Type B pancreatic cell (in vitro differentiated cells): ENCODE measurements around the gene GNAL. TPM values are rescaled to one million over a fixed set of nuclear protein-coding genes. Genes with fewer than 3 reads are reported as not detected.
"Not testable (repeated sequence)": the region's sequence is repeated elsewhere in the genome, so short reads cannot be mapped to it uniquely, and the experiment has no call there.

Experiments used
- DNase-seq: peaks from one replicate; pipeline ENCODE4 v3.0.0; 2021; ENCODE audit warnings: mixed read lengths; ENCODE audit not compliant: unreplicated experiment; ENCODE audit errors: extremely low spot score
- H3K27ac Mint-ChIP-seq: 2 replicates; pipeline ENCODE4 v1.8.0; 2021; ENCODE audit warnings: mild to moderate bottlenecking, mixed read lengths
- H3K27me3 Mint-ChIP-seq: 2 replicates; pipeline ENCODE4 v1.8.0; 2021; ENCODE audit warnings: mixed read lengths
- H3K36me3 Mint-ChIP-seq: 2 replicates; pipeline ENCODE4 v1.8.0; 2021; ENCODE audit warnings: mixed read lengths
- H3K4me1 Mint-ChIP-seq: one replicate; pipeline ENCODE4 v1.8.0; 2021; ENCODE audit warnings: mixed read lengths; ENCODE audit not compliant: unreplicated experiment
- H3K4me3 Mint-ChIP-seq: 2 replicates; pipeline ENCODE4 v1.8.0; 2021; ENCODE audit warnings: mild to moderate bottlenecking, mixed read lengths
- H3K9me3 Mint-ChIP-seq: 2 replicates; pipeline ENCODE4 v1.8.0; 2021; ENCODE audit warnings: mixed read lengths
- CTCF ChIP-seq: fragments of 200-600 bp; sonication (generic); conservative IDR thresholded peaks from 2 replicates; pipeline ENCODE4 v1.5.0; 2021; ENCODE audit warnings: antibody characterized with exemption, mild to moderate bottlenecking
- long read RNA-seq: library from polyadenylated mRNA; unstranded; transcript quantifications from one replicate; pipeline ENCODE4 v2.0.0, GENCODE V29; 2020
- total RNA-seq: library from RNA; stranded (reverse); gene quantifications from 2 replicates; pipeline ENCODE4 v1.2.1, GENCODE V29; 2021; ENCODE audit warnings: low replicate concordance

The GNAL gene
- total RNA-seq = 8.3 and 12.9 TPM in 2 replicates
- long read RNA-seq, partial matches to known transcripts = 0 of 6 reads
- long read RNA-seq, other reads (novel, unspliced or antisense) = 4 of 6 reads

DNA sequence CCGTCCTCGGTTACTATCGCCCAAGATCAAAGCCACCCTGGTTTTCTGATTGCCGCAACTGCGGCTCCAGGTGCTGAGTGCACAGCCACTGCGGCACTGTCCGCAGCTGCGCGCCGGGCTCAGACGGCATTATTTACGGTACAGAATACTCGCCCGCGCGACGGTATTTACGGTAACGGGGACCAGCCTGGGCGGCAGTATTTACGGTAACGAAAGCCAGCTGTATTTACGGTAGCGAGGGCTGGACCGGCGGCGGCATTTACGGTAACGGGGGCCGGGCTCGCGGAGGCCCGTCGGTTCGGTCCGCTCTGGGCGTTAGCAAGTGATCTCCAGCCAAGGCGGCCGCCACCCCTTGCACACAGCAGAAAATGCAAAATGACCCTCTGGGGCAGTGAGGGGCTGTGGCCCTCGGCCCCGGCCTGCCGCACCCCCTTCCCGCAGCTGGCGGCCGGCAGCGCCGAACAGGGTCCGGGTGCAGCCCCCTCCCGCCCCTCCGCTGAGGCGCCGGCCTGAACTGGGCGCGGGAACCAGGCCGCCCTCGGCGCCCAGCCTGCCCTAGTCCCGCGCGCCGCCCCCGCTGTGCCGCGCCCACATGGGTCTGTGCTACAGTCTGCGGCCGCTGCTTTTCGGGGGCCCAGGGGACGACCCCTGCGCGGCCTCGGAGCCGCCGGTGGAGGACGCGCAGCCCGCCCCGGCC lies at the start of gene GNAL:
GNAL (plus strand) TSS at position 293 of the 697 bp plus-strand sequence; CDS start at position 593, 300 bp downstream.
- H3K27me3 Mint-ChIP-seq = peaks cover 11% of the 10 kb centered on the region
- no peaks in the 10 kb centered on the region for H3K9me3 Mint-ChIP-seq
- H3K4me1 Mint-ChIP-seq = no peaks in the 10 kb centered on the region
- peak within 1 kb of the TSS; percentile 79 for H3K27ac Mint-ChIP-seq
- peak; percentile 89 for DNase-seq
- TF ChIP-seq CTCF = no peak
- no peaks in the 10 kb centered on the region for H3K36me3 Mint-ChIP-seq
- H3K4me3 Mint-ChIP-seq = peak within 1 kb of the TSS; percentile 92

- H3K9me3 Mint-ChIP-seq, H3K27me3 Mint-ChIP-seq, H3K4me1 Mint-ChIP-seq, H3K36me3 Mint-ChIP-seq, H3K4me3 Mint-ChIP-seq, DNase-seq, H3K27ac Mint-ChIP-seq: not testable (repeated sequence)
These were observed 41.8 kb upstream of the GNAL start for GRCh38 chr18:11647310-11647709.

- DNase-seq, H3K4me1 Mint-ChIP-seq, H3K4me3 Mint-ChIP-seq, H3K27ac Mint-ChIP-seq, H3K9me3 Mint-ChIP-seq, H3K36me3 Mint-ChIP-seq, H3K27me3 Mint-ChIP-seq: not testable (repeated sequence)
These were observed 41.3 kb upstream of the GNAL start for GRCh38 chr18:11647804-11648203.

- Mint-ChIP-seq H3K27ac (no peak overlapping the region), H3K4me1 (no peaks in the 10 kb centered on the region), H3K9me3 (no peaks in the 10 kb centered on the region), H3K4me3 (no peak overlapping the region), H3K36me3 (no peaks in the 10 kb centered on the region), H3K27me3 (peaks cover 13% of the 10 kb centered on the region)
- no peak for DNase-seq
- TF ChIP-seq CTCF = no peak
These were observed 39.2 kb upstream of the GNAL start for GRCh38 chr18:11649839-11650238.

GRCh38 chr18:11651899-11652298 lies 37.2 kb upstream of the GNAL start:
- no peak for TF ChIP-seq CTCF
- Mint-ChIP-seq H3K4me3 (no peak overlapping the region), H3K36me3 (no peaks in the 10 kb centered on the region), H3K27me3 (peaks cover 22% of the 10 kb centered on the region), H3K27ac (no peak overlapping the region), H3K9me3 (no peaks in the 10 kb centered on the region), H3K4me1 (peaks cover 5% of the 10 kb centered on the region)
- no peak for DNase-seq

GRCh38 chr18:11653521-11653920 lies 35.5 kb upstream of the GNAL start:
- DNase-seq = no peak
- Mint-ChIP-seq H3K9me3 (no peaks in the 10 kb centered on the region), H3K4me3 (no peak overlapping the region), H3K4me1 (peaks cover 5% of the 10 kb centered on the region), H3K36me3 (no peaks in the 10 kb centered on the region), H3K27me3 (peaks cover 31% of the 10 kb centered on the region), H3K27ac (no peak overlapping the region)
- TF ChIP-seq CTCF = no peak
